Heart right ventricle (tissue), 16 donors: ENCODE data around the gene PTPRM. TPM values are rescaled to one million over a fixed set of nuclear protein-coding genes. Genes with fewer than 3 reads are reported as not detected.

ENCODE experiments used
- ATAC-seq, 8 donors: fragments of 200-7000 bp; cut with Tn5 transposase; one replicate each; pipeline ENCODE4 v1.9.1; 2020; ENCODE audit warnings: mild to moderate bottlenecking in 8 of 8, moderate library complexity in 8 of 8, moderate number of reproducible peaks in 1 of 8
- DNase-seq, 2 donors: peaks; one replicate each; pipeline ENCODE4 v3.0.0-alpha.2; 2020
- H3K27ac ChIP-seq, 10 donors: fragments of 200-600 bp; sonication (generic) in 2 of 10; one replicate each; pipeline versions ENCODE4 v1.5.0 to v1.8.0; 2020 to 2022; ENCODE audit warnings: mild to moderate bottlenecking in 3 of 10
- H3K27me3 ChIP-seq, 7 donors: fragments of 200-600 bp; one replicate each; pipeline ENCODE4 v1.8.0; 2021 to 2022; ENCODE audit warnings: mild to moderate bottlenecking in 2 of 7
- H3K36me3 ChIP-seq, 9 donors: fragments of 200-600 bp; sonication (generic) in 1 of 9; one replicate each; pipeline versions ENCODE4 v1.5.0 to v1.8.0; 2020 to 2022; ENCODE audit warnings: mild to moderate bottlenecking in 2 of 9
- H3K4me1 ChIP-seq, 9 donors: fragments of 200-600 bp; sonication (generic) in 1 of 9; one replicate each; pipeline versions ENCODE4 v1.5.0 to v1.8.0; 2020 to 2022; ENCODE audit warnings: mild to moderate bottlenecking in 4 of 9
- H3K4me3 ChIP-seq, 10 donors: fragments of 200-600 bp; sonication (generic) in 2 of 10; one replicate each; pipeline versions ENCODE4 v1.5.0 to v1.8.0; 2020 to 2022; ENCODE audit warnings: mild to moderate bottlenecking in 7 of 10, moderate library complexity in 2 of 10
- H3K9me3 ChIP-seq, 11 donors: fragments of 200-600 bp in 10 of 11; sonication (generic) in 2 of 11; one replicate each; pipeline versions ENCODE4 v1.5.0 to v1.8.0; 2013 to 2022; ENCODE audit warnings: mild to moderate bottlenecking in 2 of 11, control low read depth in 1 of 11, moderate library complexity in 1 of 11
- WGBS, 2 donors: extraction: QIAGEN DNeasy Blood & Tissue Kit; methylation state at CpG; one replicate each; pipeline ENCODE4 v1.1.7; 2013; ENCODE audit warnings: inconsistent platforms in 1 of 2; 5-methylcytosine and 5-hydroxymethylcytosine counted together
- intact Hi-C, 10 donors: fragments of 100-400 bp; cut with DNase I; formaldehyde crosslinking; loops; one replicate each; pipeline versions ENCODE4 v1.11.1 to v1.14.2; 2022
- polyA plus RNA-seq, 2 donors: library from polyadenylated mRNA; stranded (reverse); fragments of 200-250 nt; gene quantifications; one replicate each; pipeline ENCODE4 v1.2.3, GENCODE V29; 2013
- total RNA-seq, 10 donors: library from RNA; stranded (reverse); fragmentation: NEBNext Ultra II Directional in 3 of 10; extraction: Animal tissue kit (Norgen Biotek cat#: 25700) in 3 of 10; gene quantifications; one replicate each; pipeline versions ENCODE4 v1.2.1 to v1.2.4, GENCODE V29; 2021 to 2023
- TF ChIP-seq, protein P1 (sequence below), 9 donors: fragments of 200-600 bp; sonication (generic) in 2 of 9; IDR thresholded peaks; one replicate each; pipeline versions ENCODE4 v1.5.0 to v1.8.0; 2021 to 2022; ENCODE audit warnings: antibody characterized with exemption in 9 of 9, mild to moderate bottlenecking in 5 of 9, moderate library complexity in 1 of 9
- donor health status: Arrhythmogenic right ventricular cardiomyopathy.
- donor health status: ischemic (EF 13 %, LVEDD 7.1; RV severe dilation, severe dysfunction).
- donor health status: healthy with polysubstance abuse.
- donor health status: DM: no; HTN: yes; CAD: no.
- donor health status: DM: no; HTN: no; CAD: no.
- donor health status: ischemic (EF 25% LVEDD 6.9; RV normal size, moderate dysfunction).
- donor health status: ischemic (EF 25% LVEDD 5.7; RV mildly dilated, moderate dysfunction).
- donor health status: healthy.
- donor health status: DM: yes; HTN: yes; CAD: no.
- donor health status: Ischemic cardiomyopathy.
- donor health status: ischemic (EF 35%, LVEDD 5.7; RV mildly dilated, moderate dysfunction).
- donor health status: nonischemic (EF 11% LVEDD 7.7; RV severe dilation, severe dysfunction).
- donor health status: DM: yes; HTN: yes; CAD: no.
- donor health status: PGD.
- donor health status: ischemic (EF 29% LVEDD 5.4; RV normal size, mild dysfunction).
- donor health status: nonischemic (EF 23%, LVEDD 6.1; RV moderate dilation, normal function).

Gene PTPRM
- total and polyA plus RNA-seq, 12 donors = 81.7 to 170 (median 132) TPM

DNA sequence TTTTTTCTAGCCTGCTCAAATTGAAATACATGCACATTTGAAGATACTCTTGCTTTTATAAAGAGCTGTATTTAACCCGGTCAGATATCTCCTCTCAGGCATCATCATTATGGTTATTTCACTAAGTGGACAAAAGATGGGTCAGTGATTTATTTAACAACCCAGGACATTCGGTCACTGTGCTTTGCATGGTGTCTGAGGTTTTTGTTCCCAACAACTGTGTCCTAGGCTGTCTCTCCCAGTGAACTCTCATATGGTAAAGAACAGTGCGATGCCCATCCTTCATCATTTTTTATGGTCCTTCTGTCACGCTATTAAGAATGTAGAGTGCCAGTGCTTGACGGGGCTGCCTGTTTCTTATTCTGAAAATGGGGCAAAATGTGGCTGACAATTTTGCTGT, 372.4 kb downstream of the PTPRM start:
- 93 to 96% methylated on average over 5 of the region's 5 CpGs for WGBS, 2 donors
- H3K27me3 ChIP-seq = no peaks in the 10 kb centered on the region
- DNase-seq (no peak), ATAC-seq (no peak)
- intact Hi-C loops = no loop called here
- H3K27ac ChIP-seq = no peak overlapping the region
- H3K4me1 ChIP-seq = peaks cover 0 to 46% (median 27%) of the 10 kb centered on the region in 9 donors
- TF ChIP-seq, protein P1, sequence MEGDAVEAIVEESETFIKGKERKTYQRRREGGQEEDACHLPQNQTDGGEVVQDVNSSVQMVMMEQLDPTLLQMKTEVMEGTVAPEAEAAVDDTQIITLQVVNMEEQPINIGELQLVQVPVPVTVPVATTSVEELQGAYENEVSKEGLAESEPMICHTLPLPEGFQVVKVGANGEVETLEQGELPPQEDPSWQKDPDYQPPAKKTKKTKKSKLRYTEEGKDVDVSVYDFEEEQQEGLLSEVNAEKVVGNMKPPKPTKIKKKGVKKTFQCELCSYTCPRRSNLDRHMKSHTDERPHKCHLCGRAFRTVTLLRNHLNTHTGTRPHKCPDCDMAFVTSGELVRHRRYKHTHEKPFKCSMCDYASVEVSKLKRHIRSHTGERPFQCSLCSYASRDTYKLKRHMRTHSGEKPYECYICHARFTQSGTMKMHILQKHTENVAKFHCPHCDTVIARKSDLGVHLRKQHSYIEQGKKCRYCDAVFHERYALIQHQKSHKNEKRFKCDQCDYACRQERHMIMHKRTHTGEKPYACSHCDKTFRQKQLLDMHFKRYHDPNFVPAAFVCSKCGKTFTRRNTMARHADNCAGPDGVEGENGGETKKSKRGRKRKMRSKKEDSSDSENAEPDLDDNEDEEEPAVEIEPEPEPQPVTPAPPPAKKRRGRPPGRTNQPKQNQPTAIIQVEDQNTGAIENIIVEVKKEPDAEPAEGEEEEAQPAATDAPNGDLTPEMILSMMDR (IDR thresholded peaks at IDR 0.05) = no peak
- H3K4me3 ChIP-seq = no peak overlapping the region
- no peaks in the 10 kb centered on the region for H3K9me3 ChIP-seq
- H3K36me3 ChIP-seq = peaks cover 0 to 11% (median 0%) of the 10 kb centered on the region in 9 donors

- Histone ChIP-seq H3K9me3 (no peaks in the 10 kb centered on the region), H3K4me3 (no peak overlapping the region), H3K4me1 (peaks cover 0 to 55% (median 27%) of the 10 kb centered on the region in 9 donors), H3K27ac (no peak overlapping the region), H3K27me3 (no peaks in the 10 kb centered on the region), H3K36me3 (peaks cover 0 to 11% (median 0%) of the 10 kb centered on the region in 9 donors)
- peak in 4 of 8 donors; percentile 16 to 60 (median 33) for ATAC-seq
- no peak for DNase-seq
- intact Hi-C loops = no loop called here
- TF ChIP-seq, protein P1 (IDR thresholded peaks at IDR 0.05) = no peak
- 58 to 80% methylated on average over 5 of the region's 5 CpGs for WGBS, 2 donors
Measured at GRCh38 chr18:7940379-7940778, 373.3 kb downstream of the PTPRM start.

DNA sequence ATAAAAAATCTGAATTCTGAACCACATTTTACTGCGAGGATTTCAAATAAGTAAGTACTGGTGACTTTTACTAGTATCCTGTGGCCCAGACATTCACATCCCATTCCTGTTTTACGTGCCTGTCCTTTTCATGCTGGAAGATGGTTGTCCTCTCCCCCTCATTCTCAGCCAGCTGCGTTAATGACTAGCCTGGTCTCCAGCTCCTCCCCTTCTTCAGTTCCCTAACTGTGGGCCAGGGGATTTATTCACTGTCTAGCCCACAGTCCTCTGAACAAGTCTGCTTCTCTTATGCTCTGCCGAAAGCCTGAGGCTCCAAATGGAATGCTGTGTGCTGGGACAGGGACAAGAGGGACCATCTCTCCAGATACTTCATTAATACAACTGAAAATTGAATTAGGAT, 373.9 kb downstream of the PTPRM start:
- intact Hi-C loops = no loop called here
- DNase-seq = no peak
- 84 to 85% methylated on average over 4 of the region's 4 CpGs for WGBS, 2 donors

DNA sequence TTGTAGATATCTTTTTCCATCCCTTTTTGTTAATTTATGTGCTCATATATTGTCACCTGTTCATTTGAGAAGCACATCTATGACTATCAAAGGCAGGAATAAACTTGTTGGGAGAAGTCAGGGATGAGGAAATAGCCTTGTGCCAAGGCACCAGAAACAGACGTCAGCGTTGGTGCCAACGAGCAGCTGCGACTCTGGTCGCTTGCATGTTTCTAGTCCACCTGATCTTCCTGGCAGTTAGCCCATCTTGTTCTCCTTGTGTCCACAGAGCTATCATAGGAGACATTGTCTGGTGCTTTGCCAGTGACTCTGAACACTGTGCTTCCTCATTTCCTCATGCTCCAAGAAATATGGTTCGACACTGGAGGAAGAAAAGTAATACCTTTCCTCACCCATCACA, 374.4 kb downstream of the PTPRM start:
- ATAC-seq = peak in 6 of 8 donors; percentile 35 to 85 (median 54)

More for the DNA sequence above, 373.9 kb downstream of the PTPRM start:
- TF ChIP-seq, protein P1 (IDR thresholded peaks at IDR 0.05) = no peak
- Histone ChIP-seq H3K27me3 (no peaks in the 10 kb centered on the region), H3K4me1 (peaks cover 0 to 61% (median 32%) of the 10 kb centered on the region in 9 donors), H3K27ac (no peak overlapping the region), H3K9me3 (no peaks in the 10 kb centered on the region), H3K36me3 (peaks cover 0 to 11% (median 0%) of the 10 kb centered on the region in 9 donors), H3K4me3 (no peak overlapping the region)
- no peak for ATAC-seq

More for the DNA sequence above, 374.4 kb downstream of the PTPRM start:
- H3K27ac ChIP-seq = peak overlapping the region in 1 of 10 donors; percentile 38
- TF ChIP-seq, protein P1 (IDR thresholded peaks at IDR 0.05) = no peak
- peak; percentile 30 to 49 for DNase-seq
- H3K36me3 ChIP-seq = peaks cover 0 to 11% (median 0%) of the 10 kb centered on the region in 9 donors
- H3K4me1 ChIP-seq = peaks cover 0 to 66% (median 37%) of the 10 kb centered on the region in 9 donors
- H3K27me3 ChIP-seq = no peaks in the 10 kb centered on the region
- no peak overlapping the region for H3K4me3 ChIP-seq
- no peaks in the 10 kb centered on the region for H3K9me3 ChIP-seq
- WGBS, 2 donors = 35% methylated on average over 6 of the region's 6 CpGs
- intact Hi-C loops = no loop called here
